GM21423 (cell line): ENCODE data around the gene SLC51B.
"Not testable (repeated sequence)": the region's sequence is repeated elsewhere in the genome, so short reads cannot be mapped to it uniquely, and the experiment has no call there.

Experiments used
- ATAC-seq: cut with Tn5 transposase; IDR thresholded peaks from one replicate; pipeline ENCODE4 v1.9.1; 2021; ENCODE audit warnings: mild to moderate bottlenecking, moderate library complexity; ENCODE audit not compliant: unreplicated experiment

SLC51B gene

GRCh38 chr15:65082303-65082953 is 37.2 kb downstream of the SLC51B start:
- no peak for ATAC-seq

GRCh38 chr15:65083262-65083701 is 38.1 kb downstream of the SLC51B start:
- no peak for ATAC-seq

GRCh38 chr15:65084500-65085206 is 39.5 kb downstream of the SLC51B start:
- no peak for ATAC-seq

DNA sequence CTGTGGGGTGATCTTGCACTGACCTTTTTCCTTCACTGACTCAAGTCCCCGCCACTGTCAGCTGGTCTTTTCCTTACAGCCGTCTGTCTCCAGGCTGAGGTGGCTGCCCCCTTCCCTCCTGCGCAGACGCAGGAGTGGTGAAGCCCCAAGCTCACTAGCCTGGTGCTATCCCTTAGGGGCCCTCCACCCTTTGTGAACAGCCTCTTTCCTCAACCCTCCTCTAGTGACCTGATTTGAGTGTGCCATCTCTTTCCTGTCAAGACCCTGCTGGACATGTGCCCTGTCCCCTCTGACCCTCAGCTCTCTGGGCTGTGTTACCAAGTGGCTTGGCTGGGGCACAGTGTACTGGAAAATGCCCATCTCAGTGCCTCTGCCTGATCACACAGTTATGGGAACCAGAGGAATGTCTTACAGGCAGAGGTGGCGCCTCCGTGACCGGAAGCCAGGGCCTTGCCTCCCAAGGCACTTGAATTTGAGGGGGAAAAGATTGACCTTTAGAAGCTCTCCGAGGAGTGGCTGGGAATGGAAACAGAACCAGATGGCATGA is 40.1 kb downstream of the SLC51B start:
- no peak for ATAC-seq

- ATAC-seq = no peak
Measured at GRCh38 chr15:65085990-65086679, 40.9 kb downstream of the SLC51B start.

- ATAC-seq = no peak
Measured at GRCh38 chr15:65086680-65087111, 41.5 kb downstream of the SLC51B start.

DNA sequence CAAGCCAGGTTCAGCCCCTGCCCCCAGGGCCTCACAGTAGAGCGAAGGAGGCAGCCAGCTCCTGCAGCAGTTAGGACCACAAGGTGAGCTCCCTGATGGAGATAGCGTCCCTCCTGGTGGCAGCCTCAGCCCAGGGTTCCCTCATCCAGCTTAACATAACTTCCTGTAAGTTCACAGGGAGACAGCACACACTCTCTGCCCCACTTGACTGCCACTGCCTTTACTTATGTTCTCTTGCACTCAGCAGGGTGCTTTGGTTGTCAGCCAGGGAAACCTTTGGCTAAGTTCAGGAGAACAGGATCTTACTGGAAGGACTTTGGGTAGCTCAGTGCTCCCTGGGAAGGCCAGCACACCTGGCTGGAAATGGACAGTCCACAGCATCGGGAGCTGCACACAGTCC is 42.2 kb downstream of the SLC51B start:
- ATAC-seq = no peak

- ATAC-seq = no peak
Measured at GRCh38 chr15:65087873-65088642, 42.9 kb downstream of the SLC51B start.

DNA sequence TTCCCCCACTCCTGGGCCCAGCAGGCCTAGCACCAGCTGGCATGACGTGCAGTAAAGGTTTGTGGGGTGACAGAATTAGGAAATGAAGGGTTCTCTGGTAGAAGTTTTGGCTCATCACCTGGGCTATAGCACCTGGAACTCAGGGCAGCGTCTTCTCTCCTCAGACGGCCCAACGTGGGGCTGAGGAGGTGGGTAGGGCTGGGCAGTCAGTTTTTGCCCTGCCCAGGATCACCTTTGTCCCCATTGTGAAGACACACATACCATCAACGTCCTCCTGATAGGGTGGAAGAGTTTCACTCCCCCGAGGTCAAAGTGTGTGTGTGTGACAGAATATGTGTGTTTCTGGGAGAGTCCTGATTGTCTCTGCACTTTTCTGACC is 43.4 kb downstream of the SLC51B start:
- ATAC-seq = no peak

DNA sequence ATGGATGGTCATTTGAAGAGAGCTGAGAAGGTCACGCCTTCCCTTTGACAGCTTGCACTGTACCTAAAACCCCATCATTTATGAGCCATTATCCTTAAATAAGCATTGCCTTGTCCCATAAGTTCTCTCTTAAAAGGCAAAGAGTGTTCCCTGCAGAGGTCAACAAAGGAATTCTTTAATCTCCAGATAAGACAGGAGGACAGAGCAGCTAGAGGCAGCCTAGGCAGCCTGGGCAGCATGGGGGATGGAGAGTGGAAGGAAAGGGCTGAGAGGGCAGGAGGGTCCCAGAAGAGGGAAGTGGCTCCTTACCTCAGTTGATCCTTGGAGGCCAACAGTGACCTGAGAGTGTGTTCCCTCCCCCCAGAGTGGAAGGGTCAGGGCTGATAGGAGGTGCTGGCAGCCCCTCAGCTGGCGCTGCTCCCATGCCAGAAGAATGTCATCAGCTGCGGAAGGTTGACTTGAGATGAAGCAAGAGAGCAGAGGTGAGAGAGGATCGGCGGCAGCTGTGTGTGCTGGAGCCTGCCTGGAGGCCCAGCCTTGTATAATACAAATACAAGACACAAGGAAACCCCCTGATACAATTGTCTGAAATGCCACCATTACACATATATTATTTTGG is 44.1 kb downstream of the SLC51B start:
- no peak for ATAC-seq

DNA sequence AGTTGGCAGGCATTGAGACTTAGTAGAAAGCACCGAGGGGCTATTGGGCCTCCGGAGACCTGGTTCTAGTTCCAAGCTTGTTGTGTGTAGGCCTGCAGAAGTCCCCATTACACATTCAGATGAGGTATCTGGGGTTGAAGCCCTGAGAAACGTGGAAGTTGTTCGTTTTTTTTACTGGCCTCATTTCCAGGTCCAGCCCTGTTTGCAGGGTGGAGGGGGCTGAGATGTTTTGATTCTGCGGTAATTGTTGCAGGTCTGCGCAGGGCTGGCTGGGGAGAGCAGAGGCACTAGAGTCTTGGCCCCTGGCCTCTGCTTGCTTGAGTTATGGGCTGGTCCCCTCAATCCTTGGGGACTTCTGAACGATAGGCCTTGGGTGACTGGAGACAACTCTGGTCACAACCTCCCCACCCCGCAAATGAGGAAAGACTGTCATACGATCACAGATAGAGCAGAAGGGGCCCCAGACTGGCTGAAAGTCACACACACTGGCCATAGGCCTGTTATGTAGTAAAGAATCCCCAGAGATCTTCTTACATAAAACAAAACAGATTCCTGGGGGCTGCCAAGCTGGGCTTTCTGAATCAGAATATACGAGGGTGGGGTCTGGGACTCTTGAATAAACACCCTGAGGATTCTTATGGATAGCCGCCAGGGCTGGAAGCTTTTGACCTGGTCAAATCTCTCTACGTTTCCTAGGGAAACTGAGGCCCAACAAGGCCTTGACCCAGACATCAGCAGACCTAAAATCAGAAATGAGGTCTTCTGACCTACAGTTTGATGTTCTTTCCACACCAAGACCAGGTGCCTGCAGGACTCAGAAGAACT is 47.0 kb downstream of the SLC51B start:
- ATAC-seq = no peak

GRCh38 chr15:65092911-65093792 is 48.0 kb downstream of the SLC51B start:
- no peak for ATAC-seq

- ATAC-seq = not testable (repeated sequence)
Measured at GRCh38 chr15:65093793-65094170, 48.6 kb downstream of the SLC51B start.

GRCh38 chr15:65094294-65094995 is 49.3 kb downstream of the SLC51B start:
- ATAC-seq = no peak

DNA sequence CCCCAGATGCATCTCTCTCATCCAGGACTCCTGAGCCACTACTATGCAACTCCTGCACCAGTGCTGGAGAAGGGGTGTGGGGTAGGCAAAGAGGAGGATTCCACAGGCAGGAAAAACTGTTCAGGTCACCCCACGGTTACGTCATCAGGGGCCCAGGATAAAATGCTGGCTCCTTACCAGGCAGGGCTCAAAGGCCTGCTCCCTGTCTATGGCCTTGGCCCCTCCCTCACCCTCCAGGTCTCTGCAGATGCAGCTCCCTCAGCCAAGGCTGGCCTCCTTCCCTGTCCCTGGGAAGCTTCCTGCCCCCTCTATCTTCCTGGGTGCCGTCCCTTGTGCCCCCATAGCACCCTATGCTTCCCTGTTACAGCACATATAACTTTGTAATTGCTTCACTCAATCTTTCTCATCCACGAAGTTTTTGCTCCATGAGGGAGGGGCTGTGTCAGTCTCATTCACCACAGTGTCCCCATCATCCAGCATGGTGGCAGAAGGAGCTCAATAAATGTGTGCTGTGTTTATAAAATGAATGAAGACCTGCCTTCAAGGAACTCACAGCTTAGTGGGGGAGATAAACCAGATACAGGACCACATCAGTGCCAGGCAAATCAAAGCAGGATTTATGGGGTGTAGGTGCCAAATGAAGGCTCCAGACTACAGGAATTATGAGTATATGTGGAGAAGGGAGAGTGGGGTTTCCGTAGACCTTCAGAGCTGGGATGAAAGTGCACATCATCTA is 50.0 kb downstream of the SLC51B start:
- no peak for ATAC-seq

GRCh38 chr15:65095747-65096104 is 50.5 kb downstream of the SLC51B start:
- ATAC-seq = no peak
